Activated gamma-delta T cell (primary cell): Measurements from ENCODE around the gene TMIGD2.
"Not testable (repeated sequence)": the region's sequence is repeated elsewhere in the genome, so short reads cannot be mapped to it uniquely, and the experiment has no call there.

Source experiments
- DNase-seq: peaks from one replicate; lab custom pipeline; 2025; lab: John Stamatoyannopoulos, UW

TMIGD2 gene

GRCh38 chr19:4297901-4298809, 4.0 kb downstream of the TMIGD2 start:
- no peak for DNase-seq

GRCh38 chr19:4295972-4296771, 6.0 kb downstream of the TMIGD2 start:
- no peak for DNase-seq

- DNase-seq = no peak
Observed at GRCh38 chr19:4294389-4294788, 7.8 kb downstream of the TMIGD2 start.

GRCh38 chr19:4292515-4292914, 9.7 kb downstream of the TMIGD2 start:
- DNase-seq = no peak

GRCh38 chr19:4291184-4291732, 10.9 kb downstream of the TMIGD2 start:
- no peak for DNase-seq

GRCh38 chr19:4288091-4288777, 14.0 kb downstream of the TMIGD2 start:
- DNase-seq = no peak

- not testable (repeated sequence) for DNase-seq
Observed at GRCh38 chr19:4286141-4286540, 16.0 kb downstream of the TMIGD2 start.

- DNase-seq = no peak
Observed at GRCh38 chr19:4284974-4285373, 17.2 kb downstream of the TMIGD2 start.

GRCh38 chr19:4284176-4284958, 17.8 kb downstream of the TMIGD2 start:
- DNase-seq = no peak

- no peak for DNase-seq
Observed at GRCh38 chr19:4279530-4280422, 22.4 kb downstream of the TMIGD2 start.

GRCh38 chr19:4279267-4279529, 23.0 kb downstream of the TMIGD2 start:
- no peak for DNase-seq

- DNase-seq = no peak
Observed at GRCh38 chr19:4278419-4279266, 23.5 kb downstream of the TMIGD2 start, which contains the start of gene SHD. TSS of gene SHD (plus strand) at chr19:4279266. CDS start at chr19:4280064, 798 bp downstream.

GRCh38 chr19:4278010-4278409, 24.2 kb downstream of the TMIGD2 start:
- no peak for DNase-seq

- DNase-seq = no peak
Observed at GRCh38 chr19:4277191-4277696, 24.9 kb downstream of the TMIGD2 start.

GRCh38 chr19:4274321-4274686, 27.9 kb downstream of the TMIGD2 start:
- not testable (repeated sequence) for DNase-seq

GRCh38 chr19:4272894-4273293, 29.3 kb downstream of the TMIGD2 start:
- no peak for DNase-seq

GRCh38 chr19:4268816-4269430, 33.3 kb downstream of the TMIGD2 start:
- DNase-seq = no peak

GRCh38 chr19:4267901-4268815, 34.0 kb downstream of the TMIGD2 start:
- DNase-seq = no peak
